K562 (cell line): Measurements from ENCODE around the gene LSR. TPM values are rescaled to one million over a fixed set of nuclear protein-coding genes. Genes with fewer than 3 reads are reported as not detected.

ENCODE experiments used
- ARID1B ChIP-seq: fragments of 450-650 bp; IDR thresholded peaks from 2 replicates; pipeline ENCODE4 v1.6.1; 2016; ENCODE audit warnings: antibody characterized with exemption, mild to moderate bottlenecking, inconsistent platforms
- CCNT2 ChIP-seq: IDR thresholded peaks from 2 replicates; pipeline ENCODE4 v1.6.1; 2011; ENCODE audit warnings: borderline replicate concordance, low read depth, mild to moderate bottlenecking, moderate library complexity, mixed read lengths, low read length; ENCODE audit not compliant: insufficient read length; ENCODE audit errors: extremely low read depth
- DDX20 ChIP-seq: fragments of 450-650 bp; IDR thresholded peaks from 2 replicates; pipeline ENCODE4 v1.6.1; 2016; ENCODE audit warnings: missing genetic modification characterization, low read depth, mild to moderate bottlenecking, missing compliant biosample characterization, moderate library complexity
- EGR1 ChIP-seq: fragments of 450-650 bp; conservative IDR thresholded peaks from 2 replicates; pipeline ENCODE4 v1.6.1; 2017; ENCODE audit warnings: mild to moderate bottlenecking
- FOXA3 ChIP-seq, 2 experiments: fragments of 450-650 bp in 1 of 2; sonication (generic) in 1 of 2; formaldehyde crosslinking; IDR thresholded peaks in 1 of 2; conservative IDR thresholded peaks in 1 of 2; 2 replicates each; pipeline versions ENCODE4 v1.4.0 to v1.8.0; 2020 to 2022; ENCODE audit warnings: mild to moderate bottlenecking in 2 of 2, missing genetic modification reagents in 1 of 2
- GABPB2 ChIP-seq: fragments of 250-450 bp; sonication (Bioruptor Pico); conservative IDR thresholded peaks from 2 replicates; pipeline ENCODE4 v1.5.1; 2021; ENCODE audit warnings: mild to moderate bottlenecking
- GMEB1 ChIP-seq: fragments of 250-450 bp; sonication (Bioruptor Pico); IDR thresholded peaks from 2 replicates; pipeline ENCODE4 v1.4.0; 2020; ENCODE audit warnings: mild to moderate bottlenecking
- HNRNPL ChIP-seq: fragments of 200-400 bp; formaldehyde crosslinking; IDR thresholded peaks from 2 replicates; pipeline ENCODE4 v1.6.1; 2017; ENCODE audit warnings: low read depth, mild to moderate bottlenecking, low read length
- MAFF ChIP-seq: IDR thresholded peaks from 2 replicates; pipeline ENCODE4 v1.6.1; 2012; ENCODE audit warnings: low read length, improper control_type of control experiment
- NBN ChIP-seq: fragments of 450-650 bp; IDR thresholded peaks from 2 replicates; pipeline ENCODE4 v1.6.1; 2016; ENCODE audit warnings: low read depth, mild to moderate bottlenecking
- NELFE ChIP-seq: IDR thresholded peaks from 2 replicates; pipeline ENCODE4 v1.6.1; 2011; ENCODE audit warnings: mild to moderate bottlenecking; ENCODE audit not compliant: insufficient read depth, insufficient read length
- NFRKB ChIP-seq: fragments of 450-650 bp; IDR thresholded peaks from 2 replicates; pipeline ENCODE4 v1.6.1; 2016; ENCODE audit warnings: low read depth
- NFXL1 ChIP-seq: fragments of 450-650 bp; formaldehyde crosslinking; IDR thresholded peaks from 2 replicates; pipeline ENCODE4 v1.4.0; 2021; ENCODE audit warnings: mild to moderate bottlenecking
- RAD21 ChIP-seq, 2 experiments: fragments of 250-450 bp in 1 of 2; fragments of 450-650 bp in 1 of 2; sonication (Bioruptor Pico) in 1 of 2; formaldehyde crosslinking in 1 of 2; IDR thresholded peaks in 1 of 2; conservative IDR thresholded peaks in 1 of 2; 2 replicates each; pipeline versions ENCODE4 v1.4.0 to v1.8.0; 2020 to 2022; ENCODE audit warnings: mild to moderate bottlenecking in 2 of 2, moderate library complexity in 1 of 2
- TAF1 ChIP-seq: IDR thresholded peaks from 2 replicates; pipeline ENCODE4 v1.6.1; 2011; ENCODE audit warnings: mild to moderate bottlenecking, low read length, moderate library complexity; ENCODE audit not compliant: insufficient read depth, control insufficient read depth, severe bottlenecking; ENCODE audit errors: extremely low read depth
- TFAP4 ChIP-seq: sonication (generic); formaldehyde crosslinking; IDR thresholded peaks from 2 replicates; pipeline ENCODE4 v1.8.0; 2022; ENCODE audit warnings: missing genetic modification reagents, mild to moderate bottlenecking, moderate library complexity, borderline replicate concordance
- ZNF449 ChIP-seq: fragments of 250-450 bp; sonication (Bioruptor Pico); IDR thresholded peaks from 2 replicates; pipeline ENCODE4 v1.8.0; 2022; ENCODE audit warnings: moderate library complexity, mild to moderate bottlenecking, inconsistent platforms
- ZNF740 ChIP-seq, 3 experiments: fragments of 200-800 bp in 1 of 3; sonication (Bioruptor generic) in 1 of 3; sonication (generic) in 1 of 3; formaldehyde crosslinking in 1 of 3; IDR thresholded peaks; 2 replicates each; pipeline versions ENCODE4 v1.6.1 to v1.8.0; 2016 to 2022; ENCODE audit warnings: mild to moderate bottlenecking in 2 of 3, missing compliant biosample characterization in 2 of 3, missing genetic modification characterization in 2 of 3, missing genetic modification reagents in 1 of 3
- polyA plus RNA-seq, 8 experiments: library from polyadenylated mRNA; depleted of rRNA in 4 of 8; stranded (reverse) in 5 of 8; unstranded in 3 of 8; fragments of >200 nt; fragmentation: Nextera tagmentation in 2 of 8; fragmentation: Illumina TruSeq in 1 of 8; extraction: Ambion mirVana in 2 of 8; extraction: Trizol in 1 of 8; gene quantifications; 2 replicates each; pipeline versions ENCODE4 v1.2.1 to v1.2.3, GENCODE V29; 2011 to 2014; ENCODE audit warnings: inconsistent platforms in 1 of 8, missing spikeins in 1 of 8
- total RNA-seq, 7 experiments: library from RNA; depleted of rRNA in 6 of 7; stranded (reverse); fragments of >200 nt in 6 of 7; fragmentation: Illumina TruSeq in 2 of 7; extraction: Trizol in 2 of 7; gene quantifications; 2 replicates each; pipeline versions ENCODE4 v1.2.1 to v1.2.3, GENCODE V29; 2011 to 2021; ENCODE audit warnings: low replicate concordance in 1 of 7
- TF ChIP-seq, protein P1 (sequence below): fragments of 250-450 bp; sonication (Bioruptor Pico); IDR thresholded peaks from 2 replicates; pipeline ENCODE4 v1.5.0; 2021

Gene LSR
- total and polyA plus RNA-seq, 9 of the 15 experiments (the other 6 are each of a cell fraction or from before 2014, with no cell fraction given), result 0.44 to 87.9 (median 28.0) TPM

DNA sequence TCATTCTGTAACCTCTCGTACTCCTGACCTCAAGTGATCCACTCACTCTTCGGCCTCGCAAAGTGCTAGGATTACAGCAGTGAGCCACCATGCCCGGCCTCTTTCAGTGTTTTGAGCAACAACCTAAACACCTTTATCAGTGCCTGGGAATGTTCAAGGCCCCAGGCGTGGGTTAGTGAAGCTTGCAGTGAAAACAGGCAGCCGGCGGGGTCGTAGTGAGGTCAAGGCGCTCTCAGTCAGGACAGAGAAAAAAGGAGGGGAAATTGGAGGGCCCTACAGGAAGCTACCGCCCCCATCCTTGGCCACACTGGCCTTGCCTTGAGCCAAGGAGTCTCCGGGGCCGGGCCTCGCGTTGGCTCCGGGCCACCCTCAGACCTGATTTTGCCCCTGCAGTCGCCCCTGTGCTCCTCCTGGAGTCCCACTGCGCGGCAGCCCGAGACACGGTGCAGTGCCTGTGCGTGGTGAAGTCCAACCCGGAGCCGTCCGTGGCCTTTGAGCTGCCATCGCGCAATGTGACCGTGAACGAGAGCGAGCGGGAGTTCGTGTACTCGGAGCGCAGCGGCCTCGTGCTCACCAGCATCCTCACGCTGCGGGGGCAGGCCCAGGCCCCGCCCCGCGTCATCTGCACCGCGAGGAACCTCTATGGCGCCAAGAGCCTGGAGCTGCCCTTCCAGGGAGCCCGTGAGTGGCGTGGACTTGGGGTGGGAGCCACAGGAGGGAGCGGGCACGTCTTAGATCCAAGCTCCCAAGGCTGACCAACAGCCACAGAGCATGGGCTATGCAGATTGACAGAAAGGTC lies 60.9 kb downstream of the LSR start (continued):
- TF ChIP-seq TFAP4 (no peak), ZNF449 (CRISPR knock-in tag) (peak; percentile 41; the same call in 1 of the 2 replicates), NELFE (no peak), ARID1B (0 out of 2 replicates have a peak, but pooled peaks have one; percentile 23), NFRKB (peak; percentile 80; the same call in 1 of the 2 replicates), NFXL1 (CRISPR knock-in tag) (peak; percentile 67; the same call in 1 of the 2 replicates), CCNT2 (no peak), HNRNPL (no peak), DDX20 (tag) (0 out of 2 replicates have a peak, but pooled peaks have one; percentile 26), FOXA3 (CRISPR knock-in tag; conservative IDR thresholded peaks at IDR 0.05 in 1 of 2, IDR thresholded peaks at IDR 0.05 in 1 of 2) (no peak), EGR1 (peak; percentile 76), GABPB2 (CRISPR knock-in tag) (0 out of 2 replicates have a peak, but pooled peaks have one; percentile 39), NBN (no peak), MAFF (no peak), ZNF740 (CRISPR knock-in tag; IDR thresholded peaks at IDR 0.05) (no peak), ZNF740 (tag; IDR thresholded peaks at IDR 0.05) (no peak; a peak in 2 of 4 replicates), GMEB1 (CRISPR knock-in tag) (peak; percentile 76), RAD21 (CRISPR knock-in tag; conservative IDR thresholded peaks at IDR 0.05 in 1 of 2, IDR thresholded peaks at IDR 0.05 in 1 of 2) (peak in 1 of 2 experiments; percentile 6; a peak in 1 of 4 replicates), TAF1 (peak; percentile 38)
- TF ChIP-seq, protein P1, sequence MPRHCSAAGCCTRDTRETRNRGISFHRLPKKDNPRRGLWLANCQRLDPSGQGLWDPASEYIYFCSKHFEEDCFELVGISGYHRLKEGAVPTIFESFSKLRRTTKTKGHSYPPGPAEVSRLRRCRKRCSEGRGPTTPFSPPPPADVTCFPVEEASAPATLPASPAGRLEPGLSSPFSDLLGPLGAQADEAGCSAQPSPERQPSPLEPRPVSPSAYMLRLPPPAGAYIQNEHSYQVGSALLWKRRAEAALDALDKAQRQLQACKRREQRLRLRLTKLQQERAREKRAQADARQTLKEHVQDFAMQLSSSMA (CRISPR knock-in tag), result 0 out of 2 replicates have a peak, but pooled peaks have one; percentile 30
